Memory B cell (primary cell): Measurements from ENCODE around the gene CCRL2.
A peak's percentile ranks its signal among the peaks of the same experiment; 100 is the strongest.

ENCODE experiments used
- ATAC-seq: fragments of 150-1000 bp; cut with Tn5 transposase; 2 replicates; pipeline ENCODE4 v1.10.0; 2021; ENCODE audit warnings: low read depth, mild to moderate bottlenecking, moderate library complexity
- DNase-seq, 2 donors: peaks; one replicate each; pipeline ENCODE4 v3.0.0; 2022; ENCODE audit warnings: low spot score in 2 of 2
- H3K27ac Mint-ChIP-seq: one replicate; pipeline ENCODE4 v1.8.0; 2022; ENCODE audit warnings: mild to moderate bottlenecking, moderate library complexity, mixed read lengths
- H3K27me3 Mint-ChIP-seq: one replicate; pipeline ENCODE4 v1.8.0; 2022; ENCODE audit warnings: mixed read lengths
- H3K36me3 Mint-ChIP-seq: one replicate; pipeline ENCODE4 v1.8.0; 2022; ENCODE audit warnings: mild to moderate bottlenecking, mixed read lengths
- H3K4me1 Mint-ChIP-seq: one replicate; pipeline ENCODE4 v1.8.0; 2022; ENCODE audit warnings: mixed read lengths
- H3K4me3 Mint-ChIP-seq: one replicate; pipeline ENCODE4 v1.8.0; 2022; ENCODE audit warnings: mild to moderate bottlenecking, moderate library complexity, mixed read lengths
- H3K9me3 Mint-ChIP-seq: one replicate; pipeline ENCODE4 v1.8.0; 2022; ENCODE audit warnings: mixed read lengths

CCRL2 gene

GRCh38 chr3:46438831-46439230, 31.8 kb downstream of the CCRL2 start:
- Mint-ChIP-seq H3K36me3 (no peaks in the 10 kb centered on the region), H3K27me3 (no peaks in the 10 kb centered on the region), H3K27ac (no peak overlapping the region), H3K4me3 (no peak overlapping the region), H3K9me3 (no peaks in the 10 kb centered on the region), H3K4me1 (peaks cover 22% of the 10 kb centered on the region)
- ATAC-seq, result no peak
- no peak for DNase-seq

GRCh38 chr3:46440531-46441294, 33.7 kb downstream of the CCRL2 start:
- Mint-ChIP-seq H3K36me3 (no peaks in the 10 kb centered on the region), H3K4me3 (peak overlapping the region; percentile 21), H3K4me1 (peaks cover 22% of the 10 kb centered on the region), H3K27me3 (no peaks in the 10 kb centered on the region), H3K9me3 (no peaks in the 10 kb centered on the region), H3K27ac (peak overlapping the region; percentile 8)
- ATAC-seq (peak; percentile 92), DNase-seq (no peak)

- H3K36me3 Mint-ChIP-seq, result no peaks in the 10 kb centered on the region
- peak in 1 of 2 donors; percentile 39 for DNase-seq
Observed at GRCh38 chr3:46442576-46443530, 35.8 kb downstream of the CCRL2 start.

GRCh38 chr3:46447228-46447985, 40.3 kb downstream of the CCRL2 start:
- DNase-seq, result no peak

More at GRCh38 chr3:46442576-46443530, 35.8 kb downstream of the CCRL2 start:
- peak; percentile 32 for ATAC-seq
- H3K4me1 Mint-ChIP-seq, result peaks cover 26% of the 10 kb centered on the region
- no peaks in the 10 kb centered on the region for H3K9me3 Mint-ChIP-seq
- no peak overlapping the region for H3K27ac Mint-ChIP-seq
- H3K27me3 Mint-ChIP-seq, result peaks cover 1% of the 10 kb centered on the region
- H3K4me3 Mint-ChIP-seq, result no peak overlapping the region

GRCh38 chr3:46448721-46449120, 41.7 kb downstream of the CCRL2 start:
- Mint-ChIP-seq H3K27me3 (peaks cover 5% of the 10 kb centered on the region), H3K4me1 (peaks cover 10% of the 10 kb centered on the region), H3K27ac (no peak overlapping the region), H3K36me3 (no peaks in the 10 kb centered on the region), H3K4me3 (no peak overlapping the region), H3K9me3 (no peaks in the 10 kb centered on the region)
- DNase-seq, result no peak
- no peak for ATAC-seq

More at GRCh38 chr3:46447228-46447985, 40.3 kb downstream of the CCRL2 start:
- H3K27me3 Mint-ChIP-seq, result peaks cover 1% of the 10 kb centered on the region
- ATAC-seq, result no peak
- no peak overlapping the region for H3K4me3 Mint-ChIP-seq
- H3K27ac Mint-ChIP-seq, result no peak overlapping the region
- H3K36me3 Mint-ChIP-seq, result no peaks in the 10 kb centered on the region
- no peaks in the 10 kb centered on the region for H3K9me3 Mint-ChIP-seq
- peaks cover 5% of the 10 kb centered on the region for H3K4me1 Mint-ChIP-seq

GRCh38 chr3:46449755-46450552, 42.9 kb downstream of the CCRL2 start:
- ATAC-seq, result no peak
- no peaks in the 10 kb centered on the region for H3K9me3 Mint-ChIP-seq
- H3K36me3 Mint-ChIP-seq, result no peaks in the 10 kb centered on the region
- no peak for DNase-seq
- H3K27me3 Mint-ChIP-seq, result peaks cover 7% of the 10 kb centered on the region
- H3K4me1 Mint-ChIP-seq, result peaks cover 12% of the 10 kb centered on the region
- no peak overlapping the region for H3K4me3 Mint-ChIP-seq
- H3K27ac Mint-ChIP-seq, result no peak overlapping the region

- ATAC-seq (peak; percentile 19), DNase-seq (no peak)
- no peaks in the 10 kb centered on the region for H3K9me3 Mint-ChIP-seq
- H3K4me3 Mint-ChIP-seq, result no peak overlapping the region
- H3K36me3 Mint-ChIP-seq, result no peaks in the 10 kb centered on the region
- no peak overlapping the region for H3K27ac Mint-ChIP-seq
- peaks cover 8% of the 10 kb centered on the region for H3K4me1 Mint-ChIP-seq
- peaks cover 6% of the 10 kb centered on the region for H3K27me3 Mint-ChIP-seq
Observed at GRCh38 chr3:46453526-46454208, 46.6 kb downstream of the CCRL2 start.

GRCh38 chr3:46454209-46454595, 47.1 kb downstream of the CCRL2 start:
- no peaks in the 10 kb centered on the region for H3K36me3 Mint-ChIP-seq
- H3K4me3 Mint-ChIP-seq, result no peak overlapping the region
- H3K4me1 Mint-ChIP-seq, result peaks cover 8% of the 10 kb centered on the region
- H3K27ac Mint-ChIP-seq, result no peak overlapping the region
- ATAC-seq (no peak), DNase-seq (no peak)
- H3K27me3 Mint-ChIP-seq, result peaks cover 8% of the 10 kb centered on the region
- no peaks in the 10 kb centered on the region for H3K9me3 Mint-ChIP-seq

- Mint-ChIP-seq H3K27ac (no peak overlapping the region), H3K36me3 (no peaks in the 10 kb centered on the region), H3K4me3 (no peak overlapping the region), H3K27me3 (peaks cover 11% of the 10 kb centered on the region), H3K9me3 (no peaks in the 10 kb centered on the region), H3K4me1 (peaks cover 8% of the 10 kb centered on the region)
- no peak for ATAC-seq
- no peak for DNase-seq
Observed at GRCh38 chr3:46454606-46455005, 47.5 kb downstream of the CCRL2 start.

GRCh38 chr3:46455231-46456115, 48.4 kb downstream of the CCRL2 start:
- Mint-ChIP-seq H3K9me3 (peaks cover under 1% of the 10 kb centered on the region), H3K4me3 (no peak overlapping the region), H3K36me3 (no peaks in the 10 kb centered on the region), H3K27me3 (peaks cover 15% of the 10 kb centered on the region), H3K4me1 (peaks cover 8% of the 10 kb centered on the region), H3K27ac (no peak overlapping the region)
- ATAC-seq, result no peak
- no peak for DNase-seq

GRCh38 chr3:46456118-46456517, 49.1 kb downstream of the CCRL2 start:
- Mint-ChIP-seq H3K27ac (no peak overlapping the region), H3K9me3 (peaks cover 2% of the 10 kb centered on the region), H3K4me3 (no peak overlapping the region), H3K4me1 (peaks cover 8% of the 10 kb centered on the region), H3K36me3 (no peaks in the 10 kb centered on the region), H3K27me3 (peaks cover 15% of the 10 kb centered on the region)
- no peak for ATAC-seq
- no peak for DNase-seq
